ENCODE data around the gene HBG2. TPM values are rescaled to one million over a fixed set of nuclear protein-coding genes. Genes with fewer than 3 reads are reported as not detected.

Gene HBG2
- total and polyA plus RNA-seq, 9 of the 15 experiments (the other 6 are each of a cell fraction or from before 2014, with no cell fraction given), result 1,626 to 58,619 (median 10,515) TPM

DNA sequence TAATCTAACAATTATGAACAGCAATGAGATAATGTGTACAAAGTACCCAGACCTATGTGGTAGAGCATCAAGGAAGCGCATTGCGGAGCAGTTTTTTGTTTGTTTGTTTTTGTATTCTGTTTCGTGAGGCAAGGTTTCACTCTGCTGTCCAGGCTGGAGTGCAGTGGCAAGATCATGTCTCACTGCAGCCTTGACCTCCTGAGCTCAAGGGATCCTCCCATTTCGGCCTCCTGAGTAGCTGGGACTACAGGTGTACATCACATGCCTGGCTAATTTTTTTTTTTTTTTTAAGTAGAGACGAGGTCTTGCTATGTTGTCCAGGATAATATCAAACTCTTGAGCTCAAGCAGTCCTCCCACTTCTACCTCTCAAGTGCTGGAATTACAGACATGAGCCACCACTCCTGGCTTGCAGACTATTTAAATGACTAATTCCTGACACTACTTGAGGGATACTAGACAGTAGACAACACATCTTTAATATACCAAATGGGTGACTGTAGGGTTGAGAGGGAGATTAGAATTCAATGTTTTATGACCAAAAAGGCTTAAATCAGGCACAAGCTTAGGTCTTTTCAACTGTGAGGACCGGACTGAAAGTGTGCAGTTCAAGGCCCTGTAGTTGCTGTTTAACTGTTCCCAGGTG is 34.4 kb upstream of the HBG2 start (continued):
- TF ChIP-seq RREB1 (CRISPR knock-in tag; IDR thresholded peaks at IDR 0.05), result no peak
- TF ChIP-seq, protein P1, sequence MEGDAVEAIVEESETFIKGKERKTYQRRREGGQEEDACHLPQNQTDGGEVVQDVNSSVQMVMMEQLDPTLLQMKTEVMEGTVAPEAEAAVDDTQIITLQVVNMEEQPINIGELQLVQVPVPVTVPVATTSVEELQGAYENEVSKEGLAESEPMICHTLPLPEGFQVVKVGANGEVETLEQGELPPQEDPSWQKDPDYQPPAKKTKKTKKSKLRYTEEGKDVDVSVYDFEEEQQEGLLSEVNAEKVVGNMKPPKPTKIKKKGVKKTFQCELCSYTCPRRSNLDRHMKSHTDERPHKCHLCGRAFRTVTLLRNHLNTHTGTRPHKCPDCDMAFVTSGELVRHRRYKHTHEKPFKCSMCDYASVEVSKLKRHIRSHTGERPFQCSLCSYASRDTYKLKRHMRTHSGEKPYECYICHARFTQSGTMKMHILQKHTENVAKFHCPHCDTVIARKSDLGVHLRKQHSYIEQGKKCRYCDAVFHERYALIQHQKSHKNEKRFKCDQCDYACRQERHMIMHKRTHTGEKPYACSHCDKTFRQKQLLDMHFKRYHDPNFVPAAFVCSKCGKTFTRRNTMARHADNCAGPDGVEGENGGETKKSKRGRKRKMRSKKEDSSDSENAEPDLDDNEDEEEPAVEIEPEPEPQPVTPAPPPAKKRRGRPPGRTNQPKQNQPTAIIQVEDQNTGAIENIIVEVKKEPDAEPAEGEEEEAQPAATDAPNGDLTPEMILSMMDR (IDR thresholded peaks at IDR 0.05 in 2 of 3, conservative IDR thresholded peaks at IDR 0.05 in 1 of 3; ENCODE audit: insufficient read depth in 2 of 3, low read depth in 1 of 3, low read length in 3 of 3), result peak in 1 of 3 experiments; percentile 10; a peak in 1 of 6 replicates
- TF ChIP-seq NONO (IDR thresholded peaks at IDR 0.05; ENCODE audit: low read depth in 2 of 2, low read length in 1 of 2), result no peak
- TF ChIP-seq ZNF121 (CRISPR knock-in tag; conservative IDR thresholded peaks at IDR 0.05), result peak; percentile 51; the same call in 1 of the 2 replicates
- TF ChIP-seq FOXM1 (IDR thresholded peaks at IDR 0.05; ENCODE audit: low read depth), result peak; percentile 24; the same call in 1 of the 2 replicates
- TF ChIP-seq FOXM1 (CRISPR knock-in tag; IDR thresholded peaks at IDR 0.05; ENCODE audit: low read depth), result no peak
- TF ChIP-seq ATF7 (IDR thresholded peaks at IDR 0.05), result no peak
- TF ChIP-seq E2F8 (IDR thresholded peaks at IDR 0.05; ENCODE audit: low read depth, partially characterized antibody), result no peak
- no peak for TF ChIP-seq ZNF217 (CRISPR knock-in tag; IDR thresholded peaks at IDR 0.05)
- 0 out of 2 replicates have a peak, but pooled peaks have one; percentile 35 for TF ChIP-seq ZNF384 (IDR thresholded peaks at IDR 0.05; ENCODE audit: low read depth, low read length)
- no peak for TF ChIP-seq CBX1 (IDR thresholded peaks at IDR 0.05; ENCODE audit: low read depth)
- TF ChIP-seq KDM1A (IDR thresholded peaks at IDR 0.05), result peak in 1 of 2 experiments; percentile 15; a peak in 3 of 4 replicates
- TF ChIP-seq EHMT2 (IDR thresholded peaks at IDR 0.05), result 0 out of 2 replicates have a peak, but pooled peaks have one; percentile 17
- TF ChIP-seq ARNT (IDR thresholded peaks at IDR 0.05), result peak in 1 of 2 experiments; percentile 34; a peak in 1 of 4 replicates
- TF ChIP-seq CBX3 (IDR thresholded peaks at IDR 0.05; ENCODE audit: borderline replicate concordance in 1 of 2, low read length in 2 of 2), result peak in 1 of 2 experiments; percentile 76; a peak in 1 of 3 replicates
- TF ChIP-seq HSF4 (CRISPR knock-in tag; IDR thresholded peaks at IDR 0.05; ENCODE audit: borderline replicate concordance), result peak; percentile 20; the same call in 1 of the 2 replicates
- TF ChIP-seq DMBX1 (CRISPR knock-in tag; IDR thresholded peaks at IDR 0.05; ENCODE audit: borderline replicate concordance), result peak; percentile 52
- TF ChIP-seq HLTF (IDR thresholded peaks at IDR 0.05), result 0 out of 2 replicates have a peak, but pooled peaks have one; percentile 47
